ENCODE measurements around the gene FAM174C.

Gene FAM174C

GRCh38 chr19:1327125-1327524 is 51.8 kb downstream of the FAM174C start:
- no peak for DNase-seq

Measured in activated CD4-positive, alpha-beta T cell treated with anti-CD3 and anti-CD28 coated beads for 48 hours (primary cell).